Mammary epithelial cell (primary cell): Measurements from ENCODE around the gene NCKAP5.

ENCODE experiments used
- CTCF ChIP-seq, 2 donors: IDR thresholded peaks in 1 of 2; conservative IDR thresholded peaks in 1 of 2; 2 replicates each; pipeline ENCODE4 v1.5.1; 2011 to 2012; ENCODE audit warnings: inconsistent platforms in 2 of 2, low read length in 2 of 2, mild to moderate bottlenecking in 2 of 2, control low read depth in 1 of 2, low read depth in 1 of 2; ENCODE audit not compliant: insufficient read depth in 1 of 2; ENCODE audit errors: extremely low read depth in 1 of 2
- EZH2 ChIP-seq: IDR thresholded peaks from 2 replicates; pipeline ENCODE4 v1.6.1; 2012; ENCODE audit warnings: low read length, inconsistent platforms, borderline replicate concordance

GRCh38 chr2:133418021-133418420, 150.2 kb downstream of the NCKAP5 start:
- TF ChIP-seq CTCF (conservative IDR thresholded peaks at IDR 0.05 in 1 of 2, IDR thresholded peaks at IDR 0.05 in 1 of 2; ENCODE audit: extremely low read depth in 1 of 2, insufficient read depth in 1 of 2, low read depth in 1 of 2, low read length in 2 of 2): no peak
- TF ChIP-seq EZH2: no peak
